GM18858 (cell line): ENCODE data around the gene ATP2C2.
"Not testable (repeated sequence)": the region's sequence is repeated elsewhere in the genome, so short reads cannot be mapped to it uniquely, and the experiment has no call there.

Source experiments
- ATAC-seq: cut with Tn5 transposase; IDR thresholded peaks from one replicate; pipeline ENCODE4 v1.9.1; 2021; ENCODE audit not compliant: unreplicated experiment

ATP2C2 gene

GRCh38 chr16:84391151-84392030, 23.1 kb downstream of the ATP2C2 start:
- no peak for ATAC-seq

GRCh38 chr16:84392031-84392360, 23.7 kb downstream of the ATP2C2 start:
- no peak for ATAC-seq

DNA sequence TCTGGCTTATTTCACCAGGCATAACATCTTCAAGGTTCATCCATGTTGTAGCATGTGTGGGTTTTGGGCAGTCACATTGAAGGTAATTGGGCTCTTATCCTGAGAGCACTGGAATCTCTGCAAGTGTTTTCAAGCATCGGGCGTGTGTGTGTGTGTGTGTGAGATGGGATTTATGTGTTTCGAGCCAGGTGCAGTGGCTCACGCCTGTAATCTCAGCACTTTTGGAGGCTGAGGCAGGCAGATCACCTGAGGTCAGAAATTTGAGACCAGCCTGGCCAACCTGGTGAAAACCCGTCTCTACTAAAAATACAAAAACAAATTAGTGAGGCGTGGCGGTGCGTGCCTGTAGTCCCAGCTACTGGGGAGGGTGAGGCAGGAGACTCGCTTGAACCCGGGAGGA, 27.7 kb downstream of the ATP2C2 start:
- not testable (repeated sequence) for ATAC-seq

GRCh38 chr16:84396537-84397008, 28.2 kb downstream of the ATP2C2 start:
- ATAC-seq, result no peak

- ATAC-seq, result no peak
Measured at GRCh38 chr16:84397090-84397489, 28.8 kb downstream of the ATP2C2 start.

DNA sequence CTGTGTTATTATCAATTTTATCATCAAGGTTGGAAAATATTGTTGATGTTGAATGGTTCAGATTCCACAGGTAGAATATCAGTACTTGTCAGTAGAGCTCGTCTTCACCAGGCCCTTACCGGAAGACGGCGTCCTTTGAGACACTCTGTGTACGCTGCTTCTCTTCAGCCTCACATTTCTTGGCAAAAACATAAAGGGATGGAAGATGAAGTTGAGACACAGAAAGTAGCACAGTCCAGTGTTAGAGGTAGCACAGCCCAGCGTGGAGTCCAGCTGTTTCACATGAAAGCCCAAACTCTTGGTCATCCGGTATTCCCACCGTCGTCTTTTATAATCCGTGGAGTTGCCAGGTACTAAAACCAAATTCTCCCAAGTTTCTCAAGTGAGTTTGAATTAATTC, 30.4 kb downstream of the ATP2C2 start:
- no peak for ATAC-seq

- not testable (repeated sequence) for ATAC-seq
Measured at GRCh38 chr16:84399912-84400311, 31.6 kb downstream of the ATP2C2 start.

- not testable (repeated sequence) for ATAC-seq
Measured at GRCh38 chr16:84403435-84403834, 35.1 kb downstream of the ATP2C2 start.

DNA sequence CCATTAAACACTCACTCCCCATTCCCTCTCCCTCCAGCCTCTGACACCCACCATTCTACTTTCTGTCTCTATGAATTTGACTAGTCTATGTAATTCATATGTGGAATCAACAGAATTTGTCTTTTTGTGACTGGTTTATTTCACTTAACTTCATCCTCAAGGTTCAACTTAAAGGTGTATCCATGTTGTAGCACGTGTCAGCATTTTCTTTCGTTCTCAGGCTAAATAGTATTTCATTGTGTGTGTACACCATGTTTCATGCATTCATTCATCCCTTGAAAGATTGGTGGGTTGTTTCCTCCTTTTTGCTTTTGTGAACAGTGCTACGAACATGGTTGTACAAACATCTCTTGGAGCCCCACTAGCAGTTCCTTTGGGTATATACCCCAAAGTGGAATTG, 36.0 kb downstream of the ATP2C2 start:
- ATAC-seq, result no peak

- no peak for ATAC-seq
Measured at GRCh38 chr16:84404936-84405639, 36.8 kb downstream of the ATP2C2 start.

DNA sequence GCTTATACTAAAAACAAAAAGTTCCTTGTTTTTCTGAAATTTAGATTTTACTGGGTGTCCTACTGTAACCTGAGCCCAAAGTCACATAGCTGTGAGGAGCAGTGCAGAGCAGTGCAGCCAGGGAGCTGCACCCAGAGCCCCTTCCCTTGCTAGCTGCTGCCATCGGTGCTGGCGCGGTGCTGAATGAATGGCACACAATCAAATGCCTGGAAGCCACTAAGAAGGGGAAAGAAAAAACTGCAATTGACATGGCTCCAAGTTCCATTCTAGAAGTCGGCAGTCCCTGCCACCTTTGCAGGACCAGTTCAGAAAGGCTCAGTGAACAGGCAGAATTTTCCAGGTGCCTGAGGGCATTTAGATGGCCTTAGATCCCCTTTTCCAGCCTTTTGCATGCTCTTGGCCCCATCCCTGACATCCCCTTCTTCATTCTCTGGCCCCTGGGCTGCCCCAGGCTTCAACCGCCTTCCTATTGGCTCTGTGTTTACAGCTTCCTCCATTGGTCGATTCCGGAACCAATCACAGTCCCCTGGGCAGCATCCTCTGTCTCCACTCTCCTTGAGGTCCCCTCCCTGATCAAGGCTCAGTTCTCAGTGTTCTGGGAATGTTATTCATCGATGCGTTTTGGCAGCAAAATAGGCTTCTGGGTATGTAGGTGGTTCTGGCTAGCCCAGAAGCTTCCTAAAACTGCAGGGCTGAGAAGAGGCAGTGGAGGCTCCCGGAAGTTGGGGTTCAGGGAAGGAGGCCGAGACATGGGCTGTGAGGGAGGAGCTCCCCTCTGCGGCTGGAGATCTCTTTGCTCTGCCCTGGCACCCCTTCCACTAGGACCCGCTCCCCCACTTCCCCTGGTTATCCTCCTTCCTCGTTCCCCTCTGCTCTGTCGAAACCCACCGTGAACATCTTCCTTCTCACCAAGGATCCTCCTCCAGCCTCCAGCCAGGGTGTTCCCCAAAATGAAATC, 37.9 kb downstream of the ATP2C2 start:
- ATAC-seq, result no peak

DNA sequence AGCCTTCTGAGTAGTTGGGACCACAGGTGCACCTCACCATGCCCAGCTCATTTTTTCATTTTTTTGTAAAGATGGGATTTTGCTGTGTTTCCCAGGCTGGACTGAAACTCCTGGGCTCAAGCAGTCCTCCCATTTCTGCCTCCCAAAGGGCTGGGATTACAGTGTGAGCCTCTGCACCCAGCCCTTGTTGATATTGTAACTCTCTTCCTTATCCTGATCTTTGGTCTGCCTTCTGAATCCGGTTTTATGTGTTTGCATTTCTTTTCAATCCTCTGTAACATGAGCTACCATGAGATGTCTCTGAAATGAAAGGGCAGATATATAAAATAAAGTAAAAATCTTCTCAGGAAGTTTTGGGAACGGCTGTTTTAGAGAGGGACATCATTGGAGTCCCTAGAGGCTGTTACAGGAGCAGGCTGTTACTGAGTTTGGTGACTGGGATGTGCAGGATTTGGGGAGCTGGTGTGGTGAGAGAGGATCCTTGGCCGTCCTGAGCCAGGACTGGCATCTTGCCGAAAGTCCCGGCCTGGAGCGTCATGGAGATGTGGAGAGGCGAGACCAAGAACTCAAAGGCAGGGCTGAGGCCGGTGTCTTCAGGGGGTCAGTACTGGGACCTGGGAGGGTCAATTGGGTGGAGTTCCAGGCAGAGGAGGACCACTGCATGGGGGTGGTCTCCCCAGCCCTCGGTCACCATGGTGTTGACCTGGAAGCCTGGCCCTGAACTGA, 39.4 kb downstream of the ATP2C2 start:
- no peak for ATAC-seq

DNA sequence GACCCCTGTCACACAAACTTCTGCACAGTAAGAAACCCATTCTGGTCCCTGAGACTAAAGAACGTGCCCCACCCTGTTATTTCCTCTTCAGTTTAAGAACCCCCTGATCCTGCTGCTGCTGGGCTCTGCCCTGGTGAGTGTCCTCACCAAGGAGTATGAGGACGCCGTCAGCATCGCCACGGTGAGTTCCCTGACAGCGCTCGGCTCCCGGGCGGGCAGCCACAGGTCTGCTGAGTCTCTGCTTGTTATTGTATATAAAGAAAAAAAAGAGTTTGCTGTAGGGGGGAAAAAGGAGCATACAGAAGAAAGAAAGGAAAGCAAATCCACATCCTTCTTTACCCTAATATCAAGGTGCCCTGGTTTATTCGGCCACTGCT, 40.0 kb downstream of the ATP2C2 start:
- no peak for ATAC-seq

GRCh38 chr16:84408856-84409255, 40.5 kb downstream of the ATP2C2 start:
- ATAC-seq, result no peak

DNA sequence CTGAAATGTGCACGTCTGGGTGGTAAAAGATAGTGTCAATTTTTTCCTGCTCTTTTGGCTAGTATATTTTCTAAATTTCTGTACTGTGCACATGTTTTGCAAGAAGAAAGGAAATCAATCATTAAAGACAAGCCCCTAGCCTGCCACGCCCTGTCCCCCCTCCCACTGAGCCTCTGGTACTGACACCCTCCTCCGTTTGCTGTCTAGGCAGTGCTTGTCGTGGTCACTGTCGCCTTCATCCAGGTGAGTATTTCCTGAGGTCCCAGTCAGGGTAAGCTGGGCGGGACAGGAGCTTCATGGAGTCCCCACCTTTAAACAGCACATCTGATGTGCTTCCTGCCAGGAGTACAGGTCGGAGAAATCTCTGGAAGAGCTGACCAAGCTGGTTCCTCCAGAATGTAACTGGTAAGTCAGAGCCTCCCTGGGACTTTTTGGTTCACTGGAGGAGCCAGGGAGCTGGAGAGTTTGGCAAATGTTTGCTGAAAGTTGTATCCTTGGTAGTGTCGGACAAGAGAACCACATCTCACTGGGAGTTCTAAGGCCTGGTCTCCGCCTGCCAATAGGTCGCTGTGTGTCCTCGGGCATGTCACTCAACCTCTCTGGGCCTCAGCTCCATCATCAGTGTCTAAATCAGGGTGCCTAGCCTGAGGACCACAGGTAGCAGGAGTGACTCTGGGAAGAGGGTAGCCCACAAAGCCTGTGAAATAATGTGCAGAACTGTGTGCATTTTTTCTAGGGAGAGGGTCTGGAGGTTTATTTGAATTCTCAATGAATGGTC, 42.2 kb downstream of the ATP2C2 start:
- no peak for ATAC-seq

DNA sequence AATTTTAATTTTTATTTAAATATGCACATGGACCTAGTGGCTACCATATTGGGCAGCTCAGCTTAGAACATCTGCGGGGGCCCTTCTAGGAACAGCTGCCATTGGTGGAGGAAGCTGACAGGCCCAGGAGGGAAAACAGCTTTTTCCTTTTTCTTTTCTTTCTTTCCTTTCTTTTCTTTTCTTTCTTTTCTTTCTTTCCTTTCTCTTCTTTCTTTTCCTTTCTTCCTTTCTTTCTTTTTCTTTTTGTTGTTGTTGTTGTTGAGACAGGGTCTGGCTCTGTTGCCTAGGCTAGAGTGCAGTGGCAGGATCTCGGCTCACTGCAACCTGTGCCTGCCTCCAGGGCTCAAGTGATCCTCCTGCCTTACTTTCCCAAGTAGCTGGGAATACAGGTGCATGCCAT, 43.4 kb downstream of the ATP2C2 start:
- no peak for ATAC-seq

- ATAC-seq, result no peak
Measured at GRCh38 chr16:84412262-84412661, 43.9 kb downstream of the ATP2C2 start.

DNA sequence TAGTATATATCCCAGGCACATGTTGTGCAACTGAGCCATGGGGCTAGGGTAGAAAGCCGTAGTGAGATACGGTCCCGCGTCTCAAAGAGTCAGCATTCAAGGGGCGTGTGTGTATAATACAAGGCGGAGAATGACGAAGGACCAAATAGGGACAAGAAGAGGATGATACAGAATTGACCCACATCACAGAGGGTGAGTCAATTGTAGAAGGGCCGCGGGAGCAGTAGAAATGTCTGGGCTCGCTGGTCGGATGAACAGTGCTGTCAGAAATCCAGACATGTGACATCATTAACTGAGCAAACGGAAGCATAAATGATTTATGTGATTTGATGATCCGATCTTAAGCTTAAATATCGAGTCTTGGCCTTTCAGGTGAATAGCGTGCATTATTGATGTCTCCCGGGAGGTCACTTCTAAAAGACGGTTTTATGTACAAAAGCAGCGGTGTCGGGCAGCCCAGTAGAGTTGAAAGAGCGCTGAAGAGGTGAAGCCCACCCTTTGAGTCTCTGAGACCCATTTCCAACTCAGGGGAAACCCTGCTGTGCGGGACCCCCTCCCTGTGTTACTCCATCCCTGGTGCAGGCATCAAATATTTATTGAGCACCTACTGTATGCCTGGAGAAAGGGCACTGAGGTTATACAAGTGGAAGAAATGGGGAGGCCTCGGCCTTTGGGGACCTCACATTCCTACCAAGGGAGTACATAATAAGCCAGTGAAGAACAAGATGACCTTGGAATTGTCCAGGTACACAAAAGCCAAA, 45.1 kb downstream of the ATP2C2 start:
- no peak for ATAC-seq

- no peak for ATAC-seq
Measured at GRCh38 chr16:84414789-84415326, 46.5 kb downstream of the ATP2C2 start.
